ENCODE results near the gene NADK2.
A peak's percentile ranks its signal among the peaks of the same experiment; 100 is the strongest.
"Not testable (repeated sequence)": the region's sequence is repeated elsewhere in the genome, so short reads cannot be mapped to it uniquely, and the experiment has no call there.

Gene NADK2, protein sequence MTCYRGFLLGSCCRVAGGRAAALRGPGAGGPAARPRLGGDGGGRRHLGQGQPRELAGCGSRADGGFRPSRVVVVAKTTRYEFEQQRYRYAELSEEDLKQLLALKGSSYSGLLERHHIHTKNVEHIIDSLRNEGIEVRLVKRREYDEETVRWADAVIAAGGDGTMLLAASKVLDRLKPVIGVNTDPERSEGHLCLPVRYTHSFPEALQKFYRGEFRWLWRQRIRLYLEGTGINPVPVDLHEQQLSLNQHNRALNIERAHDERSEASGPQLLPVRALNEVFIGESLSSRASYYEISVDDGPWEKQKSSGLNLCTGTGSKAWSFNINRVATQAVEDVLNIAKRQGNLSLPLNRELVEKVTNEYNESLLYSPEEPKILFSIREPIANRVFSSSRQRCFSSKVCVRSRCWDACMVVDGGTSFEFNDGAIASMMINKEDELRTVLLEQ

DNA sequence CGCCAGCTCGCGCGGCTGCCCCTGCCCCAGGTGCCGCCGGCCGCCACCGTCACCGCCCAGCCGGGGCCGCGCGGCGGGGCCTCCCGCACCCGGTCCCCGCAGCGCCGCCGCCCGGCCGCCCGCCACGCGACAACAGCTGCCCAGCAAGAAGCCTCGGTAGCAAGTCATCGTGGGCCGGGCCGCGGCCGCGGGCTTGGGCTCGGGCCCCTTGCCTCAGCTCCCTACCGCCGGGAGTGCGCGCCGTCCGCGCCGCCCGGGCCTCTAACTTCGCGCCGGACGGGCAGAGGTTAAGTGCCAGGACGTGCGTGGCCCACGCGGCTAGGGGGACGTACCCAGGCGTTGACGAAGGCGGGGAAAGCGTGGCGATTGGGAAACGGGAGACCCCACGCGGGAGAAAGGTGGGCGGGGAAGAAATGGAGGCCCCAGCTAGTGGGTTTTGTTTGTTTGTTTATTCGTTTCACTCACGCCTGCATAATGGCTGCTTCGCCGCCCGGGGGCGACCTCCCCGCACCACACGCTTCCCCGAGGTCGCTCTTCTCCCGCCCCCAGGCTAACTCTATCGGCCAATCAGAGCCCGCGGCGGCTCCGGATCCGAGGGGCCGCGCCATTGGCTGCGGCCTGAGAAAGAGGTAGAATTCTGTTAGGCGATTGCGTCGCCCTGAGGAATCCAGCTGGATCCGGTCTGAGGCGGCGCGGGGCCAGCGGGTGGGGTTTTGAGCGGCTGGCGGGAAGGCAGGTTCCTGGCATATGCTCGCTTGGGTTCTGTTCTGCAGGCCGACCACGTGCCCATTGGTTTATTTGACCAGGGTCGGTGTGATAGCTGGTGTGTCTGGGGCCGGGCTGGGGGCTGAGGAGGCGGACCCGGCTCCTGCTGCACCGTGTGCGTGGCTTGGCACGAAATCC, at the start of gene NADK2:
TSS of gene NADK2 (minus strand) at position 295 of the 903 bp plus-strand sequence. CDS start at position 168, 127 bp downstream.
- peak; percentile 98 for DNase-seq

DNA sequence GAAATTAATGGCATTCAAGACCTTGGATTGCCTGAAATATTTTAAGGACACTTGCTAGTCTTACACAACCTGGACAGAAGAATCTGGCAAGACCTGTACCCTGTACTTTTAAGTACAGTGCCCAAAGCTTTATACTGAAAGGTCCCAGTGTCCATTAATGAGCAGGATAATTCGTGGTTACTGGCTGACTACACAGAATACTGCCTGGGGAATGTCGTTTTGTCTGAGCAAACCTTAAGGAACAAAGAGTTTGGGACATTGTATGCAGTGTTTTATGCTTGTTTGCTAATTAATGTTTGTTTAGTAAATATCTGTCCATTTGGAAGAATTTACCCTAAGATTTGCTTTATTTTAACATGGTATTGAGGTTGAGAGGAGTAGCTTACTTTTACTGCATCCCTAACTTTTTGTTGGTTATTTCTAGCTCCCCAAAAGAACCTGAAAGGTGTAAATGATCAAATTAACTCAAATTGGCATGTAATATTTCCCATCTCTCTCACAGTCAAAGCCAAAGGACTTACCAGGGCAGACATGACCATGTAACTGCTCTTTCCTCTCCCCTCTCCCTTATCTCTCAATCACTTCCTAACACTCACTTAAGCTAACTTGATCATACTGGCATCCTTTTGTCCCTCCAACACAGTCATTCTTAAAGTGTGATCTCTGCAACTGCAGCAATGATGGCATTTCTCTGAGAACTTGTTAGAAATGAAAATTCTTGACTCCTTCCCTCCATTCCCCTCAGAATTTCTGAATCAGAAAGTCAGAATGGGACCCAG, 44.3 kb upstream of the NADK2 start:
- DNase-seq = no peak

DNA sequence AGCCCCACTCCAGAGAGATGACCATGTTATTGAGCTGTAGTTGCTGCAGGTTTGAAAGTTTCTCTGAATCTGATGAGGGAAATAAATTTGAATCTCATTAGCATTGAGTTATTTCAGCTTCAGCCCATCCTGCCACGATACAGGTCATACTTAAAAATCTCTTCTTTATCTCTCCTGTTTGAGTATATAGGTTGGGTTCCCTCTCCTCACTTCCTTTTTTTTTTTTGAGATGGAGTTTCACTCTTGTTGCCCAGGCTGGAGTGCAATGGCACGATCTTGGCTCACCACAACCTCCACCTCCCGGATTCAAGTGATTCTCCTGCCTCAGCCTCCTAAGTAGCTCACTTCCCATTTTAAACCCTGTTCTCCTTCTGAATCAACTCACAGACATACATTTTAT, 42.0 kb upstream of the NADK2 start:
- not testable (repeated sequence) for DNase-seq

DNA sequence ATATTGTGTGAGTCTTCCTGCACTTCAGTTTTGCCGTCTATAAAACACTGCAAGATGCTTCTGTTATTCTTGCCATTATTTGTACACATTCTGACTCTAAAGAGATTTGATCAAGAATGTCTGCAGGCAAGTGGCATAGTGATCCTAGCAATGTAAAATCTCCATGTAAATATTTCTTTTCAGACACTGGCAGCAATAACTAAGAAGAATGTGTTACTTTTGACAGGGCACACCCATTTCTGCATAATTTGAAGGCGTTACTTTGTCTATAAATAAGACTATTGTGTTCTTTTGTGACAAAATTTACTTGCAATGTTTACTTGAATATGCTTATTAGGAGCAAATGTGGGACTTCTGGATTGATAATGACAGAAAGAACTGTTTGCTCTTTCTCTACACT, 39.9 kb upstream of the NADK2 start:
- no peak for DNase-seq

DNA sequence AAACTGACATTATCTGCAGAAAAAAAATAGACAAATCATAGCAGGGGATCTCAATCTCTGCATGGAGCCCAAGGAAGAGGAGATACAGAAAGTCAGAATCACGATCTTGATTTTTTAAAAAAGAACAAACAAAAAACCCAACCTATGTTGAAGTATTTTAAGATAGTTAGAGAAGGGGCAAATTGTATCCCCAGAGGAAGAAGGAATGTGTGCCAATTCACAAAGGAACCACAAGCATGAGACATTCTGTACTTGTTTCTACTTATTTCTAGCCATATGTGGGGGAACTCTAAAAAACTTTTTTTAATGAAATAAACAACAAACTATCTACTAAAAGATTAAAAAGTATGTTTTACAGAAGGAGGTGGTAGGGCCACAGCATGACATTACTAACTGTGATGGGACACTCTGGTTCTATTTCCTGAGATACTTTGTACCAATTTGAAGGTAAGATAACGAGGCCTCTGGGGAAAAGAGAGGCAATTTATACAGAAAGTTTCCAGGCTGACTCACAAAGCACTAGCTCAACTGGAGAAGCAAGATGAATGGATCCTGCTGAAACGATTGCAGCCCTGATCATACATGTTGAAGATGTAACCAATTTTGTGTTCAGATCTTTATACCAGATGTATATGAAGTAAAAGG, 37.5 kb upstream of the NADK2 start:
- DNase-seq = no peak

DNA sequence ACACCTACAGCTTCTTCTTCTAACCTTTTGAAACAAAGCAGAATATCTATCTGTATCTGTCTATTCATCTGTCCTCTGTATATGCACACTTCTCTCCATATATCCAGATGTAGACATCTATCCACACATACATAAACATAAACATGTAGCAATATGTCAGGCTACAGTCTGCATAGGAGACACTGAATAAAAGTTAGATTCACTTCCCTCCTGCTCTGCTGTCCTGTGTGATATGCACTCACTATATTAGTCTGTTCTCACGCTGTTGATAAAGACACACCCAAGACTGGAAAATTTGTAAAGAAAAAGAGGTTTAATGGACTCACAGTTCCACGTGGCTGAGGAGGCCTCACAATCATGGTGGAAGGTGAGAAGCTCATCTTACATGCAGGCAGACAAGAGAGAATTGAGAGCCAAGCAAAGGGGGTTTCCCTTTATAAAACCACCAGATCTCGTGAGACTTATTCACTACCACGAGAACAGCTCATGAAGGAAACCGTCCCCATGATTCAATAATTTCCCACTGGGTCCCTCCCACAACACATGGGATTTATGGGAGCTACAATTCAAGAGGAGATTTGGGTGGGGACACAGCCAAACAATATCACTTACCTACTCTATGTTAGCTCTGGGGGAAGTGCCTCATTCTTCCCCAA, 35.9 kb upstream of the NADK2 start:
- no peak for DNase-seq

DNA sequence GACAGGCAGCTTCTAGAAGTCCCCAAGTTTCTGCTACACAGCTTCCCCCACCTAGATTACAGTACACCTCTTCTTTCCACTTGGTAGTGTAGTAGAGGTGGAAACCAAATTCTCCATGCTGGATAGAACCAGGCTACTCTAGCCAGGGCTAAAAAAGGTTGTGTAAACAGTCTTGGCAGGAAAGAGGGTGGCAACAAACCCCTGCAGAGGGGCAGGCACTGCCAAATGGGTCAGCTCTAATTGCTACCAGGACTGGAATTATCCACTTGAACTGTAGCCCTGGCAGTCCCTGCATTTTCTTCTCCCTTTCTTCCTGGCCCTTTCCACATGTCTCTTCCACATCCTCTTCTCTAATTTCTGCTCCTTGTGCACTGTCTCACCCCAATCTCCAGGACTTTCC, 35.1 kb upstream of the NADK2 start:
- no peak for DNase-seq

DNA sequence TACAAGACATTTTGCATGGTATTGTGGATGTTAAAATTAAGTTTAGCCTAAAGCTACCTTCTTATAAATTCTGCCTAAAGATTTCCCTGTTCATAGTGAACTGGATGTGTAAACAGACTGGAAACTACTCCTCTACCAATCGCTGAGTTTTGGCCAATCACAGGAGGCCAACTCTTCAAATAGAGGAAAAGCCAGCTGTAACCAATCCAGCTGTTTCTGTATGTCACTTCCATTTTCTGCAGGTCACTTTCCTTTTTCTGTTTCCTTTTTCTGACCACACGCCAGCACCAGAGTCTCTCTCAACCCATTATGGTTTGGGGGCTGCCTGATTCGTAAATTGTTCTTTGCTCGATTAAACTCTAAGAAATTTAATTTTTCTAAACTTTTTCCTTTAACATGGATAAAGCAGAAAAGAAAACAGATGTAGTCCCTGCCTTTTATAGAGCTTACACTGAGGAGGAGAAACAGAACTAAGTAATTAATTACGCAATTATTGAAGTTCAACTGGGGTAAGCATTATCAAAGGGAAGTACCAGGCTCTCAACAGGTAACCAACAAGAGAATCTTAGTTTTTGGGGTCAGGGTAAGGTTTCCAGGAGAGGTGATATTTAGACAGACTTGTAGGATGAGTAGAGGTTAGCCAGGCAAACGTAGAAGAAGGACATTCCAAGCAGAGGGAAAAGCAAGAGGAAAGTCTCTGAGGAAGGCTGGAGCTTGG, 32.2 kb upstream of the NADK2 start:
- DNase-seq = no peak

DNA sequence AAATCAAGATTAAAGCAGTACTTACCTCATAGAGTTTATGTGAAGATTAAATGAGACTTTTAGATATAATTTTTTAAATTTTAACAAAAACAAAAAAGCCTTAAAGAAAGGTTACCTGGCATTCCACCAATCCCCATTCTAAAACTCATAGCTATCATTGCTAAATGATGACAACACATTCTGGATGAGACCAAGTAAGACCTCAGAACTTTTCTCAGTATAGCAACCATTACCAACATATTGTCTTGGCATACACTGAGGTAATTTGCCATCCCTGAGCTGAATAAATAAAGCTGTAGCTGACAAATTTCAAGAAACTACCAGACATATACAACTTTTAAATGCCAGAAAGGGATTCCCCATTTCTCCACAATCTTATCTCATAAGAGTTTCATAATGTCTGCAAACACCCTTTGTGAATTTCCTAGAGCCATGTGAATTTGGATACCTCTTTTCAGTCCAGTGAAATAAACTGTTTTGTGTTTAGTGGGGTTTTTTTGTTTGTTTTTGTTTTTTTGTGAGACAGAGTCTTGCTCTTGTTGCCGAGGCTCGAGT, 30.5 kb upstream of the NADK2 start:
- no peak for DNase-seq

DNA sequence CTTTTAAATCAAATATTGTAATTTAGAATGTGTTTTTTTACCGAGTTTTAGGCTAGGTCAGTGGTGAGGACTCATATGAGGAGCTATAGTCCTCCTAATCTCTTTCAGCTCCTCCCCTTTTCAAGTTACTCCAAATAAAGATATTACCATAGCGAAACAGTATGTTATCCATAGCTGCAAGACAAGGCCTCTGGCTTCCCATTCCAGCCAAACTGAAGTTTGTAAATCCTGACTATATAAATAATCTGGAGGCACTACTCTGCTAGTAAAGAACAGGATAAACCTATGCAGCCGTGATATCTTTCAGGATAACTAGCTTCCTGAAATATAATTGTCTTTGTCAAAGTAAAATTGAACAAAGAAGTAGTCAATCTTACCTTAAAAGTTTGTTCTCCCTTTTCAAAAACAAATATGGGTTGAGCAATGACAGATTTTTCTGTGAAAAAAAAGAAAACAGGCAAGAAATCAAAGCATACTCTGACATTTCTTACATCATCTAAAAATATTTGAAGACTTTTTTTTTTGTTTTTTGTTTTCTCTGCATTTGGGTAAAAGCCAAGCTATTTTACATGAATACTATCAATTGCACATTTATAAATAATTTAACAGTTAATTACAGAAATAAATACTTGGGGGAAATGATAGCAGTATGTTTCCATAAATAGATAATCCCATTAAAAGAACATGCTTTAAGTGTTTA, 29.3 kb upstream of the NADK2 start:
- no peak for DNase-seq

DNA sequence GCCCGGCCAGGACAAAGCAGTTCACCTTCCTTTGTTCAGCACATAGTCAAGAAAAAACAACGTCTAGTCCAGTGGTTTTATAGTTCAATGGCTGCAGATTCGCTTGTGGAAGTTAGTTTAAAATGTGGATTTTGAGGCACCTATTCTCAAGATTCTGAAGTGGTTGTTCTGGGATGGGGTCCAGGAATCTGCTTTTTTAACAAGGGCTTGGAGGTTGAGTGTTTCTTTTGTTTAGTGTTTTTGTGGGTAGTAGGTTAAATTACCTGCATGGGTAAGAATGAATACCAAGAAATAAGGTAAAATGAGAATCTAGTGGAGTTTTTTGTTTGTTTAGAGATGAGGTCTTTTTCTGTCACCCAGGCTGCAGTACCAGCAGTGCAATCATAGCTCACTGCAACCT, 28.4 kb upstream of the NADK2 start:
- no peak for DNase-seq

DNA sequence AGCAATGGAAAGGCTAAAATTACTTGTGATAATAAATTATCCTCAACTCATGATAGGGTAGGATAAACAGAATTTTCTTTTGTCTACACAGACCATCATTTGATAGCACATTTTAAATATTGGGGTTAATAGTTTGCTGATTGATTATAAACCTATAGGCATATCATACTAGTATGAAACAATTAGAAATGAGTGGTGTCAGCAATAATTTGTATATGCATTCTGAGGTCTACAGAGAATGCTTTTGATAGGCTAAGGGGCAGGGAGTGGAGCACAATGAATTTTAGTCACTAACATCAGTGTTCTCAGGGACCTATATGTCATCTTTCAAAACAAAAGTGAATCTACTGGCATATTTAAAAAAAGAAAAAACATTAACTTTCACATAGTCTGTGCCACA, 27.8 kb upstream of the NADK2 start:
- DNase-seq = no peak

DNA sequence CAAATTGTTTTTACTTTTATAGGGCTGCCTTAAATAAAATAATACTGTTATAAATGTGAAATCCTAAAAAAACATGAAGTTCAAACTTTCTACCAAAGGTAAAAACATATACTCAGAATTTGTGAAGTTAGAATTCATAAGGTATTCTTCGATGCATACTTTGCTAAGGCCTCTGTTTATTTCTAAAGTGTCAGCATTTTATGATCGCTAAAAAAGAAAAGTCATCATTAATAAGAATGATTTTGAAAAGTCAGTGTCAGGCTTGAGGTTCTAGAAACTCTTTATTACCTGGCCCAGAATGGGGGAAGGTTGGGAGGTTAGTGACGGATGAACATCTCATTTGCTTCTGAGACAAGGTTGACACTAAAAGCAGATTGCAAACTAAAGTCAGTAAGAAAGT, 26.2 kb upstream of the NADK2 start:
- DNase-seq = no peak

DNA sequence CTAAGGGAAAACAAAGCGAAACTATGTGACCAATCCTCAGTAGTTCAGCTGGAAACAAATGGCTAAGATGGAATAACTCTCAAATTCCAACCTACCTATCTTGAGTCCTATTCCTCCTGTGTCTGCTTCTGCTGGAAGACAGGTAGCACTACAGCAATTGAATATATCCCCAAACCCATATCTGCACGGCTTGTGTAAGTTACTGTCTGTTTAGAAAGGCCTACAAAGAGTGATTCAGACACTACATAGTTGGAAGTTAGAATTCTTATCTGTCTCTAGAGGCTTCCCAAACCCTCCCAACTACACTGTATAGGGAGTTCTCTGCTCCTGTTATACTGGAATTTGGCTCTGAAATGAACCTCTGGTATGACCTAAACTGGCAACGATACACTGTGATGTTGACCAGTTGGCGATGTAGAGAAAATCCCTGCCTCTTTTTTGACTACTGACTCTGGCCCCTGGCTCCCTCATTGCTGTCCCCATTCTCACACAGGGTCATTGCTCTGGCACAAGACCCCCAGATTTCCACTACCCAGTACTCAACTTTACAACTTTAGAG, 22.6 kb upstream of the NADK2 start:
- DNase-seq = no peak

DNA sequence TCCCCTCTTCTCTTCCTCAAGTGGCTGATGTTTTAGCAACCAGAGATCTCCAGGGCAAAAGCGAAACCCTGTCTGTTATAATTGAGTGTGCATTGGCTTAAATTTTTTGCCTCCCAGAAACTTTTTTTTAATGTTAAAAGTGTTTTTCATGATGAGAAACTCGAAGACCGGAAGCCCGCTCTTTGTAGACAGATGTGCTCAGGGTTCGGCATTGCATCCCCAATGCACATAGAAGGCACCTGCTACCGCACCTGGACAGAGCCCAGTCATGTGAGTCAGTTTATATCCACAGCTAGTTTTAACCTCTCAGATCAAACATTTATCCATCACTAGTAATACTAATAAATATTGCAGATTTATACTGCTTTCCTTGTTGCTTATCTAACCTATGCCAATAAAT, 19.5 kb upstream of the NADK2 start:
- no peak for DNase-seq

DNA sequence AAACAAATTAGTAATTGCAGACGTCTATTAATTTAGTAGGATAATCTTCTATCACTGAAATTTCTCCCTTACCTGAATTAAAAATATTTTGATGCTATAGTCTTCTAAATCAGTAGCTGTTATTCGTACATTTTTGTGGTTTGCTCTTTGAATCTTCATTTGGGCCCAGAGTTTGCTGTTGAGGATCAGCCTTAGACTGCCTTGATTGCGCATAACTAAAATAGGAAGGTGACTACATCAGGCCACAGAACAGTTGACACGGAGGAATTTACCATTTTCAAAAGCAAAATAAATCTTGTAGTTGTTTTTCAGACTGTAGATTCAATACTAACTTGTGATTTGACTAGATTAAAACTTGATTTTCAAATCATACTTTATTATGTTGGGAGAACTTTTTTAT, 11.8 kb upstream of the NADK2 start:
- DNase-seq = no peak

DNA sequence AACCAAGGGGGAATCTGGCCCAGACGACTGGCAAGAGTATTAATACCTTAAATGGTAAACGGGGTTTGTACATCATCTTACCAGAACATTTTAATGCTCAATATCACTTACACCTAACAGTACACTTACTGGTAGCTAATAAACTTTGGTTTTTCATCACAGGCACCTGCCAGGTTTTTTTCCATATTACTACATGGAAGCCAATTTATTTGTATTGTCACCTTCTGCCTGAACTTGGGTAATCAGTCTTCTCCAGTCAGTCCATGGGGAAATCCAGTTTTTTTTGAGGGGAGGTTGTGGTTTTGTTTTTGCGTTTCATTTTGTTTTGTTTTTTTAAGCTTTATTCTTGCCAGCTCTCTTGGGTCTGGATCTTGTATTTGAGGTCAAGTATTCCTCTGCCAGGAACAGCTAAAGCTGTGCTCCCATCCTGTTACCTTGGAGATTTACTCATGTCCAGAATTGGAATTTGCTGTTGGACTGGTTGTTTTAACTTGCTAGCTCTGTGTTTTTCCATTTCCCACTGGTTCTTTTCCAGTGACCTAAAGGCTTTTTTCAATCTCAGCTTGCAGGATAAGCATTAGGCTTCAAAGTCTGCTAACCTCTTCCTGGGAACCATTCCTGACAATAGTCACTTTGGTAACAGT, 11.1 kb upstream of the NADK2 start:
- DNase-seq = no peak

DNA sequence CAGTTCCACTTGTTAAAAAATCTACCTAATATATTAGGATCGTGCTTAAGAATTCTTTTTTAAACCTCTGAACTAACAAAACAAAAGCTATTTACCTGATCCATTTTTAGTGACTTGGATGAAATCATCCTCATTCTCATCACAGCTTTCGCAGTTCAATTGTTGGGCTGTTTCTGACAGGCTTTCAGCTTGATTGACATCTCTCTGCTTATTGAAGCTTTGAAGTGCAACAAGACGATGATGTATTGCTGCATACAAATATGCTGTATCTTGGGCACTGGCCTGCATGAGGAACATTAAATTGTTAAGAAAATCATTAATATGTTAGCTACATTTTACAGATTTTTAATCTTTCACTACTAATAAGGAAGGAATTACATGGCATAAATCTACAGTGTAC, 9.5 kb upstream of the NADK2 start:
- no peak for DNase-seq

DNA sequence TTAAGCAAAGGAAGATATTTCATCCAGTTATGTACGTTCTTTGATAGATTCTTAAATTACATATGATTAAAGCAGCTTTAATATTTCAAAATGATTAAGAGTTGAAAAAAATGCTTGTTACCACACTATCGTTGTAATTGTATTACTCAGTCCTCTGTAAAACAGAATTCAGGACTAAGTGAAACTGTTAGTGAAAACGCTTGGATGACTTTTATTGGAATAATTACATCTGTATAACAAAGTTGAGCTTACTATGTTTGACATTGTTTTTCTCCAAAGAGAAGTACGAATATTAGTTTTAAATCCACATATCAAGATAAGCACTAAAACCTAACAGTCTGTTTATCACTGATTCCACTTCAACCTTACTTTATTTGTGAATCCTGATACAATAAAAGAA, 8.7 kb upstream of the NADK2 start:
- no peak for DNase-seq

Measured in NCI-H748 treated with DMSO at 0.1 percent for 48 hours (cell line).